ENCODE measurements around the gene ST14. TPM values are rescaled to one million over a fixed set of nuclear protein-coding genes. Genes with fewer than 3 reads are reported as not detected.
A peak's percentile ranks its signal among the peaks of the same experiment; 100 is the strongest.
"Not testable (repeated sequence)": the region's sequence is repeated elsewhere in the genome, so short reads cannot be mapped to it uniquely, and the experiment has no call there.

The ST14 gene
- total RNA-seq, 1 donor from 2014 or later: 43.2 TPM

- Histone ChIP-seq H3K4me1 (peaks cover 13% of the 10 kb centered on the region), H3K36me3 (no peaks in the 10 kb centered on the region), H3K27ac (peak overlapping the region; percentile 14), H3K9me3 (no peaks in the 10 kb centered on the region), H3K4me3 (no peak overlapping the region), H3K27me3 (no peaks in the 10 kb centered on the region)
- no peak for TF ChIP-seq CTCF (IDR thresholded peaks at IDR 0.05)
- TF ChIP-seq POLR2AphosphoS5 (IDR thresholded peaks at IDR 0.05; ENCODE audit: insufficient read depth in 1 of 2, low read depth in 1 of 2): no peak
- TF ChIP-seq POLR2A (IDR thresholded peaks at IDR 0.05): no peak
- DNase-seq (ENCODE audit: extremely low spot score in 2 of 2): no peak
- intact Hi-C loops (cut with DNase I): no loop called here
Observed at GRCh38 chr11:130167146-130167545, 7.6 kb downstream of the ST14 start.

- DNase-seq (ENCODE audit: extremely low spot score in 2 of 2): no peak
- H3K27me3 ChIP-seq: no peaks in the 10 kb centered on the region
- H3K36me3 ChIP-seq: no peaks in the 10 kb centered on the region
- no peak for TF ChIP-seq POLR2AphosphoS5 (IDR thresholded peaks at IDR 0.05; ENCODE audit: insufficient read depth in 1 of 2, low read depth in 1 of 2)
- no peak overlapping the region for H3K4me3 ChIP-seq
- H3K9me3 ChIP-seq: no peaks in the 10 kb centered on the region
- H3K27ac ChIP-seq: no peak overlapping the region
- intact Hi-C loops (cut with DNase I): no loop called here
- H3K4me1 ChIP-seq: peaks cover 11% of the 10 kb centered on the region
Observed at GRCh38 chr11:130168105-130168504, 8.5 kb downstream of the ST14 start.

GRCh38 chr11:130170345-130170744, 10.8 kb downstream of the ST14 start:
- Histone ChIP-seq H3K27ac (no peak overlapping the region), H3K9me3 (no peaks in the 10 kb centered on the region), H3K4me1 (no peaks in the 10 kb centered on the region), H3K4me3 (no peak overlapping the region), H3K27me3 (no peaks in the 10 kb centered on the region), H3K36me3 (no peaks in the 10 kb centered on the region)
- no peak for DNase-seq (ENCODE audit: extremely low spot score in 2 of 2)
- no peak for TF ChIP-seq POLR2AphosphoS5 (IDR thresholded peaks at IDR 0.05; ENCODE audit: insufficient read depth in 1 of 2, low read depth in 1 of 2)
- TF ChIP-seq CTCF (IDR thresholded peaks at IDR 0.05): no peak
- TF ChIP-seq POLR2A (IDR thresholded peaks at IDR 0.05): no peak
- intact Hi-C loops (cut with DNase I): no loop called here

- no peak for TF ChIP-seq CTCF (IDR thresholded peaks at IDR 0.05)
- TF ChIP-seq POLR2A (IDR thresholded peaks at IDR 0.05): no peak
- TF ChIP-seq POLR2AphosphoS5 (IDR thresholded peaks at IDR 0.05; ENCODE audit: insufficient read depth in 1 of 2, low read depth in 1 of 2): no peak
- no peak for DNase-seq (ENCODE audit: extremely low spot score in 2 of 2)
- Histone ChIP-seq H3K36me3 (no peaks in the 10 kb centered on the region), H3K27ac (no peak overlapping the region), H3K4me3 (no peak overlapping the region), H3K27me3 (no peaks in the 10 kb centered on the region), H3K4me1 (no peaks in the 10 kb centered on the region), H3K9me3 (no peaks in the 10 kb centered on the region)
- intact Hi-C loops (cut with DNase I): no loop called here
Observed at GRCh38 chr11:130171534-130171933, 12.0 kb downstream of the ST14 start.

- intact Hi-C loops (cut with DNase I); H3K4me1 ChIP-seq; H3K27me3 ChIP-seq; H3K4me3 ChIP-seq; DNase-seq (ENCODE audit: extremely low spot score in 2 of 2); H3K9me3 ChIP-seq; H3K27ac ChIP-seq; H3K36me3 ChIP-seq: not testable (repeated sequence)
Observed at GRCh38 chr11:130172001-130172400, 12.4 kb downstream of the ST14 start.

- Histone ChIP-seq H3K27ac (no peak overlapping the region), H3K36me3 (no peaks in the 10 kb centered on the region), H3K9me3 (no peaks in the 10 kb centered on the region), H3K4me1 (peaks cover 16% of the 10 kb centered on the region), H3K27me3 (no peaks in the 10 kb centered on the region), H3K4me3 (no peak overlapping the region)
- no peak for DNase-seq (ENCODE audit: extremely low spot score in 2 of 2)
- no peak for TF ChIP-seq POLR2A (IDR thresholded peaks at IDR 0.05)
- TF ChIP-seq CTCF (IDR thresholded peaks at IDR 0.05): no peak
- TF ChIP-seq POLR2AphosphoS5 (IDR thresholded peaks at IDR 0.05; ENCODE audit: insufficient read depth in 1 of 2, low read depth in 1 of 2): no peak
- intact Hi-C loops (cut with DNase I): no loop called here
Observed at GRCh38 chr11:130174642-130175041, 15.1 kb downstream of the ST14 start.

All from vagina (tissue), 2 donors.